ELR (cell line): Measurements from ENCODE around the gene IFNA4.
"Not testable (repeated sequence)": the region's sequence is repeated elsewhere in the genome, so short reads cannot be mapped to it uniquely, and the experiment has no call there.

Experiments used
- DNase-seq: peaks from one replicate; pipeline ENCODE4 v3.0.0-alpha.2; 2015; ENCODE audit warnings: low read depth

IFNA4 gene

GRCh38 chr9:21187487-21187886, at the start of gene IFNA4:
Gene IFNA4, minus strand, starts transcription at chr9:21187587. Its CDS starts 56 bp downstream, at chr9:21187531.
- DNase-seq = not testable (repeated sequence)

GRCh38 chr9:21236360-21236714, 49.0 kb upstream of the IFNA4 start:
- DNase-seq = not testable (repeated sequence)

GRCh38 chr9:21235468-21236359, 48.3 kb upstream of the IFNA4 start:
- DNase-seq = peak; percentile 65

DNA sequence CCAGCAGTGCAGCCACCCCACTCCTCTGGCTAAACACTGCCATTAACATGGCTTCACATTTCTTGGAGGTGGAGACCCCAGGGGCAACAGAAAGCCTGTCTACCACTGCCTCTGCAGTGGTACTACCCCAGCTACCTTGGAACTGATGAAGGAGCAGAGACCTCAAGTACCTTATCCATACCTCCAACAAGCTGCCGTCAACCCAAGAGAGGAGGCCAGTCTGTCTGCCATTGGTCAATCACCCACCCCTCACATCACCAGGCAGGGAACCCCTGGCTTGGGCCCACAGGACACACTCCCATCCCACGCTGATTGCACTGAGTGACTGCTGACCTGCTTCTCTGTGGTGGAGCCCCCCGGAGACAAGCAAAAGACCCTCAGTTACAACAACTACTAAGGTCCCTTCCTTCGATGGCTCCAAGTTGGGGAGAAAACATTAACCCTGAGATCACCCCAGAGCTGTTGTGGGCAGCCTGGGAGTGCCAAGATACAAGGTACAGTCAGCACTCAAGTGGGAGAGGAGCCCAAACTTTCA, 46.8 kb upstream of the IFNA4 start:
- DNase-seq = no peak

- no peak for DNase-seq
Observed at GRCh38 chr9:21233258-21233657, 45.9 kb upstream of the IFNA4 start.

GRCh38 chr9:21228122-21228521, 40.7 kb upstream of the IFNA4 start, which contains the start of gene IFNA17:
Gene IFNA17, minus strand, starts transcription at chr9:21228222. Its CDS starts 49 bp downstream, at chr9:21228173.
- no peak for DNase-seq

DNA sequence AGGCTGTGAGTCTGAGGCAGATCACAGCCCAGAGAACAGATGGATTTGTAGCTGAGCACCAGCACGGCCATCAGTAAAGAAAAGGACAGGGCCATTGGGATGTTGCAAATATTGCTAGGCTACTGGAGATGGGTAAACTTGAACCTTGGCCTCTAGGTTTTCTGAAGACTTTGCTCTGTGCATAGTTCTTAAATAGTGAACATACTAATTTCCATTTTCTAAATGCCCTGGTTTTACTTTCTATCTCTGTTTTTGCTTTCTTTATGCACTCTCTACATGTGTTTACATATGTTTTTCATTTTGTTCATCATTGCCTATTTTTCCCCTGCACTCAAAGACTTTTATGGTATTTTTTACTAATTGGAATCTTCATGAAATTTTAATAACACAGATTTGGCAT, 29.8 kb upstream of the IFNA4 start, which contains the start of gene IFNA16:
TSS of gene IFNA16 (minus strand) at position 101 of the 400 bp plus-strand sequence. CDS start at position 95, 6 bp downstream.
- not testable (repeated sequence) for DNase-seq

GRCh38 chr9:21213411-21214326, 26.3 kb upstream of the IFNA4 start:
- peak; percentile 20 for DNase-seq

- DNase-seq = not testable (repeated sequence)
Observed at GRCh38 chr9:21212160-21212559, 24.8 kb upstream of the IFNA4 start.

DNA sequence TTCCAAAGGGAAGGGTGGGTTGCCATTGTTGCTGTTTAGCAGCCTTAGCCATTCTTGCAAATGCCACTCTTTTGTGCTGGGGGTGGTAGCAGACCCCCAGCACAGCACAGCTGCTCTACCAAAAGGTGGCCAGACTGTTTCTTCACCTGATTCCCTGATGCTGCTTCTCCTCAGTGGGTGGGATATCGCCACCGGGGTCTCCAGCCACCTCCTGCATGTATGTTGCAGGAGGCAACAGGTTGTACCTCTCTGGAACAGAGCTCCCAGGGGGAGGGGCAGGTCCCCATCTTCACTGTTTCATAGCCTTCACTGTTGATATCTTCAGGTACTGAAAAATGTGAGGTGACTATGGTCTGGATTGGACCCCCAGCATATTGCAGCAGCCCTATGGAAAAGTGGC, 23.4 kb upstream of the IFNA4 start:
- not testable (repeated sequence) for DNase-seq

GRCh38 chr9:21210311-21210710, 22.9 kb upstream of the IFNA4 start:
- no peak for DNase-seq

- not testable (repeated sequence) for DNase-seq
Observed at GRCh38 chr9:21207043-21207442, 19.7 kb upstream of the IFNA4 start, which contains the start of gene IFNA10. Gene IFNA10, minus strand, starts transcription at chr9:21207143. Its CDS starts 46 bp downstream, at chr9:21207097.

DNA sequence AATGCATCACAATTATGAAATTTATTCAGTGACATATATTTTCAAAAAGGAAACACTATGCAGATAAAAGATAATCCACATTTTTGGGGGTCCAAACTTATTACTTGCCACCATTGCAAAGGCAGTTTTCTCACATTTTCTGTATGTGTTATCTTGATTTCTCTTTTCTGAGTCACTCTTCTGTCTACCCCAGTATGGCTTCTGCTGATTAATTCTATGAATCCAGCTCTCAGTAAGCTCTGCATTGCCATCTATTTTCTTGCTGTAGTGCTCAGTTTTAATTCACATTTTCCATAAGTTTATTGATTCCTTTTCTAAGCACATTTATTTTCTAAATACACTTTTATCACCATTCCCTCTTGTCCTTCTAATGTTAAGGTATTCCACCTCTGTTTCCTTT, 17.8 kb upstream of the IFNA4 start:
- no peak for DNase-seq

- DNase-seq = not testable (repeated sequence)
Observed at GRCh38 chr9:21202105-21202504, 14.7 kb upstream of the IFNA4 start, which contains the start of gene IFNA7. Gene IFNA7, minus strand, starts transcription at chr9:21202205. Its CDS starts 40 bp downstream, at chr9:21202165.

DNA sequence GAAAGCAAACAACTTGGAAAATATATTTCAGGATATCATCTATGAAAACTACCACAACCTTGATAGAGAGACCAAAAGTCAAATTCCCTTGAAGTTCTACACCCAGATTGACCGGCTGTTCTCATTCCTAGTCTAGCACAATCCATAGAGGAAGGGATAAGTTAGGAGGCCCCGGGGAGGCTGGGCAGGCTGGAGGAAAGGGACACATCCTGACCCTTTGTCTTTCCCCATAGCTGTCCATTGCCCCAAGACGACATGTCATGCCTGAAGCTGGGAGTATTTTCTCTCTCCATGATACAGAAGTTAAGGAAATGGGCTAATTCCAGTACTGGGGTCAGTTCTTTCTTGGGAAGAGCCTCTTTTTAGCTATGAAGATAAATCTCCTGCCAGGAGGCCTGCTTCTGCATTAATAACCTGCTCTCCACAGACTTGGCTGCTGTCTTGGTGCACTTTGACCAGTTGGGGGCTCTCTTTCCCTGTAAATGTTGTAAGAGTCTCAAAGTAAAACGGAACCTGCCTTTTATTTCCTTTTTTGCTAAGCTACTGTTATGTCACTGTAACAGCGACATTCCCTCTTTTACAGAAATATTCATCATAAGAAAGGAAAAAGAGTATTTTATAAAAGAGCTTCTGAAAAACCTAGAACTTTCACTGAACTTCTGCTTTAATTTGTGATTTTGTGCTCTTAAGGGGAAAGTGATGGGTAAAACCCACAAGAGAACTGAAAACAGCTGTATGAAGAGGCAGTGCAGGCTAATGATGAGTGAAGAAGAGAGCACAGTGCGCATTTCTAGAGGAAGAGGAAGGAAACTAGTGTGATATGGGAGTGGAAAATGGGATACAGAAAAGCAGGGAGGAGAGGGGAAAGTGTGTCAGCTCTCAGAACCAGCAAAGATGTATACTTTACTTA, 7.7 kb upstream of the IFNA4 start:
- peak; percentile 38 for DNase-seq

- DNase-seq = peak; percentile 29
Observed at GRCh38 chr9:21182810-21183736, 4.3 kb downstream of the IFNA4 start.

GRCh38 chr9:21174671-21175070, 12.7 kb downstream of the IFNA4 start:
- DNase-seq = peak; percentile 10

- no peak for DNase-seq
Observed at GRCh38 chr9:21172156-21172555, 15.2 kb downstream of the IFNA4 start.

GRCh38 chr9:21171351-21171750, 16.0 kb downstream of the IFNA4 start:
- DNase-seq = no peak

DNA sequence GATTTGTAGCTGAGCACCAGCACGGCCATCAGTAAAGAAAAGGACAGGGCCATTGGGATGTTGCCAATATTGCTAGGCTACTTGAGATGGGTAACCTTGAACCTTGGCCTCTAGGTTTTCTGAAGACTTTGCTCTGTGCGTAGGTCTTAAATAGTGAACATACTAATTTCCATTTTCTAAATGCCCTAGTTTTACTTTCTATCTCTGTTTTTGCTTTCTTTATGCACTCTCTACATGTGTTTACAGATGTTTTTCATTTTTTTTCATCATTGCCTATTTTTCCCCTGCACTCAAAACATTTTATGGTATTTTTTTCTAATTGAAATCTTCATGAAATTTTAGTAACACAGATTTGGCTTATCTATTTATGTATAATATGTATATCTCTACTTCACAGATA, 20.8 kb downstream of the IFNA4 start, which contains the start of gene IFNA21:
TSS of gene IFNA21 (minus strand) at position 101 of the 400 bp plus-strand sequence. CDS start at position 53, 48 bp downstream.
- not testable (repeated sequence) for DNase-seq
